T-helper 1 cell treated with Interleukin-12 subunit alpha and Interleukin-12 subunit beta and Interleukin-4 antibody, amounts not matched to agents 30 μg/mL and 1 μg/mL, for 36 hours (primary cell): ENCODE data around the gene NIFK.
A peak's percentile ranks its signal among the peaks of the same experiment; 100 is the strongest.

Experiments used
- H3K27ac Mint-ChIP-seq: one replicate; pipeline ENCODE4 v1.8.0; 2021; ENCODE audit warnings: mild to moderate bottlenecking, mixed read lengths
- H3K27me3 Mint-ChIP-seq: one replicate; pipeline ENCODE4 v1.8.0; 2021; ENCODE audit warnings: low read depth, mixed read lengths
- H3K36me3 Mint-ChIP-seq: one replicate; pipeline ENCODE4 v1.8.0; 2021; ENCODE audit warnings: low read depth, mixed read lengths
- H3K4me1 Mint-ChIP-seq: one replicate; pipeline ENCODE4 v1.8.0; 2021; ENCODE audit warnings: low read depth, mixed read lengths
- H3K4me3 Mint-ChIP-seq: one replicate; pipeline ENCODE4 v1.8.0; 2021; ENCODE audit warnings: mild to moderate bottlenecking, moderate library complexity, mixed read lengths
- H3K9me3 Mint-ChIP-seq: one replicate; pipeline ENCODE4 v1.8.0; 2021; ENCODE audit warnings: mixed read lengths

NIFK gene

GRCh38 chr2:121736462-121737336 is at the start of gene NIFK:
Gene NIFK (minus strand): TSS chr2:121736875. CDS start chr2:121736850, 25 bp downstream.
- Mint-ChIP-seq H3K27ac (peak within 1 kb of the TSS; percentile 95), H3K36me3 (peaks cover 20% of the 10 kb centered on the region), H3K4me3 (peak within 1 kb of the TSS; percentile 89), H3K27me3 (peaks cover 3% of the 10 kb centered on the region), H3K4me1 (peaks cover 26% of the 10 kb centered on the region), H3K9me3 (no peaks in the 10 kb centered on the region)

GRCh38 chr2:121783180-121783579 is 46.5 kb upstream of the NIFK start:
- H3K4me3 Mint-ChIP-seq: no peak overlapping the region
- H3K9me3 Mint-ChIP-seq: no peaks in the 10 kb centered on the region
- peaks cover 15% of the 10 kb centered on the region for H3K27me3 Mint-ChIP-seq
- H3K4me1 Mint-ChIP-seq: no peaks in the 10 kb centered on the region
- no peaks in the 10 kb centered on the region for H3K36me3 Mint-ChIP-seq
- H3K27ac Mint-ChIP-seq: no peak overlapping the region

GRCh38 chr2:121778741-121779487 is 42.2 kb upstream of the NIFK start:
- Mint-ChIP-seq H3K27ac (no peak overlapping the region), H3K4me3 (no peak overlapping the region), H3K4me1 (no peaks in the 10 kb centered on the region), H3K9me3 (no peaks in the 10 kb centered on the region), H3K36me3 (no peaks in the 10 kb centered on the region), H3K27me3 (peaks cover 5% of the 10 kb centered on the region)

GRCh38 chr2:121777699-121778058 is 41.0 kb upstream of the NIFK start:
- Mint-ChIP-seq H3K36me3 (no peaks in the 10 kb centered on the region), H3K27ac (no peak overlapping the region), H3K9me3 (no peaks in the 10 kb centered on the region), H3K4me1 (no peaks in the 10 kb centered on the region), H3K27me3 (no peaks in the 10 kb centered on the region), H3K4me3 (no peak overlapping the region)

- H3K4me1 Mint-ChIP-seq: no peaks in the 10 kb centered on the region
- H3K4me3 Mint-ChIP-seq: no peak overlapping the region
- H3K36me3 Mint-ChIP-seq: no peaks in the 10 kb centered on the region
- no peaks in the 10 kb centered on the region for H3K9me3 Mint-ChIP-seq
- no peaks in the 10 kb centered on the region for H3K27me3 Mint-ChIP-seq
- no peak overlapping the region for H3K27ac Mint-ChIP-seq
These were observed 40.4 kb upstream of the NIFK start for GRCh38 chr2:121776885-121777698.

GRCh38 chr2:121776361-121776760 is 39.7 kb upstream of the NIFK start:
- no peaks in the 10 kb centered on the region for H3K4me1 Mint-ChIP-seq
- no peak overlapping the region for H3K4me3 Mint-ChIP-seq
- H3K27me3 Mint-ChIP-seq: no peaks in the 10 kb centered on the region
- no peaks in the 10 kb centered on the region for H3K36me3 Mint-ChIP-seq
- H3K27ac Mint-ChIP-seq: no peak overlapping the region
- no peaks in the 10 kb centered on the region for H3K9me3 Mint-ChIP-seq

GRCh38 chr2:121774235-121774634 is 37.6 kb upstream of the NIFK start:
- H3K27ac Mint-ChIP-seq: no peak overlapping the region
- H3K27me3 Mint-ChIP-seq: no peaks in the 10 kb centered on the region
- H3K4me3 Mint-ChIP-seq: no peak overlapping the region
- H3K4me1 Mint-ChIP-seq: no peaks in the 10 kb centered on the region
- H3K36me3 Mint-ChIP-seq: no peaks in the 10 kb centered on the region
- no peaks in the 10 kb centered on the region for H3K9me3 Mint-ChIP-seq

- Mint-ChIP-seq H3K4me3 (no peak overlapping the region), H3K36me3 (peaks cover 9% of the 10 kb centered on the region), H3K9me3 (no peaks in the 10 kb centered on the region), H3K27me3 (no peaks in the 10 kb centered on the region), H3K27ac (no peak overlapping the region), H3K4me1 (no peaks in the 10 kb centered on the region)
These were observed 35.5 kb upstream of the NIFK start for GRCh38 chr2:121771976-121772742.

GRCh38 chr2:121768143-121768755 is 31.6 kb upstream of the NIFK start:
- no peaks in the 10 kb centered on the region for H3K27me3 Mint-ChIP-seq
- no peaks in the 10 kb centered on the region for H3K9me3 Mint-ChIP-seq
- H3K4me3 Mint-ChIP-seq: no peak overlapping the region
- H3K4me1 Mint-ChIP-seq: no peaks in the 10 kb centered on the region
- no peak overlapping the region for H3K27ac Mint-ChIP-seq
- H3K36me3 Mint-ChIP-seq: peaks cover 35% of the 10 kb centered on the region

GRCh38 chr2:121766624-121767023 is 29.9 kb upstream of the NIFK start:
- Mint-ChIP-seq H3K9me3 (no peaks in the 10 kb centered on the region), H3K27ac (no peak overlapping the region), H3K4me1 (no peaks in the 10 kb centered on the region), H3K36me3 (peaks cover 39% of the 10 kb centered on the region), H3K27me3 (no peaks in the 10 kb centered on the region), H3K4me3 (no peak overlapping the region)

GRCh38 chr2:121764681-121765228 is 28.1 kb upstream of the NIFK start:
- H3K36me3 Mint-ChIP-seq: peaks cover 39% of the 10 kb centered on the region
- H3K4me3 Mint-ChIP-seq: no peak overlapping the region
- no peaks in the 10 kb centered on the region for H3K9me3 Mint-ChIP-seq
- H3K27me3 Mint-ChIP-seq: no peaks in the 10 kb centered on the region
- no peak overlapping the region for H3K27ac Mint-ChIP-seq
- H3K4me1 Mint-ChIP-seq: no peaks in the 10 kb centered on the region

GRCh38 chr2:121755237-121756111 is 18.8 kb upstream of the NIFK start, which contains the start of gene TSN:
Gene TSN (plus strand): TSS chr2:121755651. CDS start chr2:121755780, 129 bp downstream.
- H3K9me3 Mint-ChIP-seq: no peaks in the 10 kb centered on the region
- peak within 1 kb of the TSS; percentile 91 for H3K4me3 Mint-ChIP-seq
- H3K4me1 Mint-ChIP-seq: peaks cover 16% of the 10 kb centered on the region
- no peaks in the 10 kb centered on the region for H3K36me3 Mint-ChIP-seq
- H3K27me3 Mint-ChIP-seq: no peaks in the 10 kb centered on the region
- H3K27ac Mint-ChIP-seq: peak within 1 kb of the TSS; percentile 85
